ENCODE measurements around the gene WWC2. TPM values are rescaled to one million over a fixed set of nuclear protein-coding genes. Genes with fewer than 3 reads are reported as not detected.

WWC2 gene
- total RNA-seq, 1 donor from 2014 or later, result 39.6 TPM

DNA sequence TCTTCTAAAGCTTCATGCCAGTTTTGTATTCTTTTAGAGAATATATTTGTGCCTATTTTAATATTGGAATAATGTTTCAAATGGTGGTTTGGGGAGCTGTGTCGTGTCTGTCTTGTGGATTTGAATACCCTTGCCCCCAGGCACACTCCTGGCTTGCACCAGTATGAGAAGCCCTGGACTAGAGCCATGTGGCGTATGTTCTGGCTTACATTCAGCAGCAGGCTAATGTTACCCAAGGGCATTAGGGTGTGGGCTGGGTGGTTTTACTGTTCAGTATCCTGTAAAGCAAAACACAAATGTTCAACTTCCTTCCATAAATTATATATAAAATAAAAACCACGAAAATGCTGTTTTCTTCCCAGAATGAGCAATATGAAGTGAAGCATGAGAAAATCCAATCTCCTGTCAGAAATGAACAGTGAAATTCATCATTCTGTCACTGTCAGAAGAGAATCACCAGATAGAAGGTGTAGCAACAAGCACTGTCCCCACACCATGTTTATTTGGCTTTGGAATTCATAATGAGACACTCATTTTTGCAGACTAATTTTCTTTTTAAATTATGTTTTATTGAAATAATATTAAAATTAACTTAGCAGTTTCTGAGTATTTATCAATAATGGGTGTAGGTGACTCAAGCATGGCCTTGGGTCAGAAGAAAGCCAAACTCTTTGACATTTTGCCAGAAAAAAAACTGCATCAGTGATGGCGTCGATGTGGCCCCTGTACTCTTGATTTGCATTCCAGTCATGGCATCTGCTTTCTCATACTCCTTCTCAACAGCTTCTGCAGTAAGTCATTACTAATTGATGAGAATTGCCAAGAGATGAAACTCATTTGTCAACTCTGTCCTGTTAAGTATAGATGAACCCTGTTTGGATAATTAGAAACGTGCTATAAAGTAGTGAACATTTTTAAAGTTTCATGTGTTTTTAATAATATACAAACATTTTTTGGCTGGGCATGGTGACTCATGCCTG, 43.8 kb downstream of the WWC2 start:
- Mint-ChIP-seq H3K4me1 (peaks cover 21% of the 10 kb centered on the region), H3K9me3 (no peaks in the 10 kb centered on the region), H3K27me3 (ENCODE audit: insufficient read depth, low read depth) (no peaks in the 10 kb centered on the region), H3K4me3 (no peak overlapping the region), H3K36me3 (no peaks in the 10 kb centered on the region), H3K27ac (no peak overlapping the region)
- no peaks in the 10 kb centered on the region for H3K36me3 ChIP-seq
- TF ChIP-seq EZH2phosphoT487 (IDR thresholded peaks at IDR 0.05) (no peak), EZH2 (IDR thresholded peaks at IDR 0.05) (no peak)
- TF ChIP-seq, protein P1, sequence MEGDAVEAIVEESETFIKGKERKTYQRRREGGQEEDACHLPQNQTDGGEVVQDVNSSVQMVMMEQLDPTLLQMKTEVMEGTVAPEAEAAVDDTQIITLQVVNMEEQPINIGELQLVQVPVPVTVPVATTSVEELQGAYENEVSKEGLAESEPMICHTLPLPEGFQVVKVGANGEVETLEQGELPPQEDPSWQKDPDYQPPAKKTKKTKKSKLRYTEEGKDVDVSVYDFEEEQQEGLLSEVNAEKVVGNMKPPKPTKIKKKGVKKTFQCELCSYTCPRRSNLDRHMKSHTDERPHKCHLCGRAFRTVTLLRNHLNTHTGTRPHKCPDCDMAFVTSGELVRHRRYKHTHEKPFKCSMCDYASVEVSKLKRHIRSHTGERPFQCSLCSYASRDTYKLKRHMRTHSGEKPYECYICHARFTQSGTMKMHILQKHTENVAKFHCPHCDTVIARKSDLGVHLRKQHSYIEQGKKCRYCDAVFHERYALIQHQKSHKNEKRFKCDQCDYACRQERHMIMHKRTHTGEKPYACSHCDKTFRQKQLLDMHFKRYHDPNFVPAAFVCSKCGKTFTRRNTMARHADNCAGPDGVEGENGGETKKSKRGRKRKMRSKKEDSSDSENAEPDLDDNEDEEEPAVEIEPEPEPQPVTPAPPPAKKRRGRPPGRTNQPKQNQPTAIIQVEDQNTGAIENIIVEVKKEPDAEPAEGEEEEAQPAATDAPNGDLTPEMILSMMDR (IDR thresholded peaks at IDR 0.05), result no peak
- H3K27me3 ChIP-seq, result no peaks in the 10 kb centered on the region
- no peaks in the 10 kb centered on the region for H3K9me3 ChIP-seq (ENCODE audit: low read depth)
- peaks cover 98% of the 10 kb centered on the region for H3K79me2 ChIP-seq (ENCODE audit: low read depth)
- H4K20me1 ChIP-seq (ENCODE audit: low read depth), result peaks cover 51% of the 10 kb centered on the region
- no peak overlapping the region for H3K9ac ChIP-seq
- no peak for DNase-seq (ENCODE audit: low spot score)
- no peaks in the 10 kb centered on the region for H3F3A ChIP-seq (ENCODE audit: low read depth)
- H3K27ac ChIP-seq, result no peak overlapping the region
- no peak overlapping the region for H3K4me3 ChIP-seq
- H3K4me2 ChIP-seq, result no peak overlapping the region
- no peak overlapping the region for H2AFZ ChIP-seq (replicated peaks)
- H3K4me1 ChIP-seq, result peaks cover 15% of the 10 kb centered on the region

GRCh38 chr4:183144787-183145186, 45.7 kb downstream of the WWC2 start:
- Mint-ChIP-seq H3K27me3 (ENCODE audit: insufficient read depth, low read depth) (no peaks in the 10 kb centered on the region), H3K4me1 (peaks cover 21% of the 10 kb centered on the region), H3K36me3 (no peaks in the 10 kb centered on the region), H3K27ac (no peak overlapping the region), H3K4me3 (no peak overlapping the region), H3K9me3 (no peaks in the 10 kb centered on the region)
- peaks cover 95% of the 10 kb centered on the region for H3K79me2 ChIP-seq (ENCODE audit: low read depth)
- no peak overlapping the region for H3K9ac ChIP-seq
- DNase-seq (ENCODE audit: low spot score), result no peak
- no peaks in the 10 kb centered on the region for H3K9me3 ChIP-seq (ENCODE audit: low read depth)
- H2AFZ ChIP-seq (replicated peaks), result no peak overlapping the region
- no peaks in the 10 kb centered on the region for H3K36me3 ChIP-seq
- no peak overlapping the region for H3K4me3 ChIP-seq
- peaks cover 47% of the 10 kb centered on the region for H4K20me1 ChIP-seq (ENCODE audit: low read depth)
- no peak overlapping the region for H3K4me2 ChIP-seq
- TF ChIP-seq EZH2 (IDR thresholded peaks at IDR 0.05) (no peak), EZH2phosphoT487 (IDR thresholded peaks at IDR 0.05) (no peak)
- TF ChIP-seq, protein P1 (IDR thresholded peaks at IDR 0.05), result no peak
- peaks cover 9% of the 10 kb centered on the region for H3K4me1 ChIP-seq
- no peaks in the 10 kb centered on the region for H3K27me3 ChIP-seq
- H3F3A ChIP-seq (ENCODE audit: low read depth), result no peaks in the 10 kb centered on the region
- no peak overlapping the region for H3K27ac ChIP-seq

- Histone ChIP-seq H3K79me2 (ENCODE audit: low read depth) (peaks cover 95% of the 10 kb centered on the region), H3K4me2 (no peak overlapping the region), H3K36me3 (no peaks in the 10 kb centered on the region), H2AFZ (replicated peaks) (no peak overlapping the region), H4K20me1 (ENCODE audit: low read depth) (peaks cover 41% of the 10 kb centered on the region), H3F3A (ENCODE audit: low read depth) (no peaks in the 10 kb centered on the region), H3K4me3 (no peak overlapping the region), H3K27ac (no peak overlapping the region), H3K9ac (no peak overlapping the region), H3K4me1 (peaks cover 9% of the 10 kb centered on the region), H3K9me3 (ENCODE audit: low read depth) (no peaks in the 10 kb centered on the region), H3K27me3 (no peaks in the 10 kb centered on the region)
- Mint-ChIP-seq H3K4me1 (peaks cover 21% of the 10 kb centered on the region), H3K27ac (no peak overlapping the region), H3K4me3 (no peak overlapping the region), H3K27me3 (ENCODE audit: insufficient read depth, low read depth) (no peaks in the 10 kb centered on the region), H3K36me3 (no peaks in the 10 kb centered on the region), H3K9me3 (peaks cover 3% of the 10 kb centered on the region)
- DNase-seq (ENCODE audit: low spot score), result no peak
- TF ChIP-seq EZH2phosphoT487 (IDR thresholded peaks at IDR 0.05) (no peak), EZH2 (IDR thresholded peaks at IDR 0.05) (no peak)
- TF ChIP-seq, protein P1 (IDR thresholded peaks at IDR 0.05), result no peak
Observed at GRCh38 chr4:183145773-183146172, 46.7 kb downstream of the WWC2 start.
